Panc1 (cell line): ENCODE results near the gene PRTN3. TPM values are rescaled to one million over a fixed set of nuclear protein-coding genes. Genes with fewer than 3 reads are reported as not detected.

Source experiments
- ATAC-seq: fragments of 200-7000 bp; cut with Tn5 transposase; 2 replicates; pipeline ENCODE4 v1.9.1; 2020; ENCODE audit warnings: mild to moderate bottlenecking, moderate library complexity
- BruUV-seq: library from RNA; stranded (reverse); fragments of 400-500 nt; replicated peaks from 2 replicates; lab custom pipeline; 2021; lab: Mats Ljungman, UMichigan
- CTCF ChIA-PET: fragments of 300-600 bp; sonication (Branson Sonifier 250); formaldehyde crosslinking; loops from one replicate; lab custom pipeline; 2022; ENCODE audit warnings: antibody characterized with exemption; lab: Charles Lee
- POLR2A ChIA-PET: fragments of 300-600 bp; sonication (Branson Sonifier 250); formaldehyde crosslinking; loops from one replicate; lab custom pipeline; 2022; ENCODE audit warnings: antibody characterized with exemption; lab: Charles Lee
- DNase-seq: peaks from one replicate; pipeline ENCODE4 v3.0.0-alpha.2; 2010; ENCODE audit warnings: low read depth, low spot score
- H3K27ac ChIP-seq: 2 replicates; pipeline ENCODE4 v1.5.1; 2011; ENCODE audit warnings: mild to moderate bottlenecking, low read length, inconsistent platforms
- H3K27me3 ChIP-seq: fragments of 200-500 bp; sonication (Bioruptor generic); 2 replicates; pipeline ENCODE4 v1.6.0; 2014; ENCODE audit warnings: low read length, inconsistent platforms; ENCODE audit not compliant: control insufficient read depth, insufficient read depth
- H3K36me3 ChIP-seq: fragments of 200-500 bp; sonication (Bioruptor generic); 2 replicates; pipeline ENCODE4 v1.5.1; 2014; ENCODE audit warnings: inconsistent platforms, mild to moderate bottlenecking, low read length, moderate library complexity; ENCODE audit not compliant: control insufficient read depth, insufficient read depth
- H3K4me1 ChIP-seq: 2 replicates; pipeline ENCODE4 v1.5.1; 2011; ENCODE audit warnings: inconsistent platforms, mild to moderate bottlenecking, low read length, moderate library complexity; ENCODE audit not compliant: control insufficient read depth, insufficient read depth
- H3K4me3 ChIP-seq, 2 experiments: 2 replicates each; pipeline ENCODE4 v1.5.1; 2011 to 2012; ENCODE audit warnings: low read depth in 2 of 2, low read length in 2 of 2, mild to moderate bottlenecking in 2 of 2, inconsistent platforms in 1 of 2, moderate library complexity in 1 of 2
- H3K9me3 ChIP-seq: fragments of 200-500 bp; sonication (Bioruptor generic); 2 replicates; pipeline ENCODE4 v1.5.1; 2014; ENCODE audit warnings: low read depth, mild to moderate bottlenecking, inconsistent platforms, low read length, moderate library complexity; ENCODE audit not compliant: control insufficient read depth, insufficient read depth
- POLR2AphosphoS5 ChIP-seq: IDR thresholded peaks from 2 replicates; pipeline ENCODE4 v1.6.1; 2012; ENCODE audit warnings: mild to moderate bottlenecking, low read depth, low read length, moderate library complexity
- SIN3A ChIP-seq: IDR thresholded peaks from 2 replicates; pipeline ENCODE4 v1.6.1; 2012; ENCODE audit warnings: low read depth, mild to moderate bottlenecking, low read length, moderate library complexity, borderline replicate concordance; ENCODE audit not compliant: insufficient read depth
- TCF7L2 ChIP-seq: IDR thresholded peaks from 2 replicates; pipeline ENCODE4 v1.6.1; 2011; ENCODE audit warnings: mild to moderate bottlenecking, low read depth, low read length, inconsistent platforms
- in situ Hi-C: cut with HindIII; loops from 2 replicates; pipeline ENCODE4 v1.10.0; 2016; ENCODE audit warnings: low sequenced_read_pairs, low pct_unique_long_range_greater_than_20kb
- intact Hi-C: fragments of 100-400 bp; cut with micrococcal nuclease; formaldehyde crosslinking; loops from one replicate; pipeline ENCODE4 v1.10.0; 2022; ENCODE audit not compliant: unreplicated experiment
- total RNA-seq: library from RNA; stranded (reverse); gene quantifications from one replicate; pipeline ENCODE4 v1.2.1, GENCODE V29; 2021; ENCODE audit not compliant: unreplicated experiment
- TF ChIP-seq, protein P1 (sequence below): fragments of 450-650 bp; IDR thresholded peaks from 2 replicates; pipeline ENCODE4 v1.5.1; 2017; ENCODE audit warnings: mild to moderate bottlenecking
- TF ChIP-seq, protein P2 (sequence below), 2 experiments: IDR thresholded peaks; 2 replicates each; pipeline ENCODE4 v1.6.1; 2011 to 2012; ENCODE audit warnings: low read depth in 2 of 2, control low read depth in 1 of 2, low read length in 1 of 2, mild to moderate bottlenecking in 1 of 2, moderate library complexity in 1 of 2; ENCODE audit not compliant: insufficient read depth in 1 of 2

PRTN3 gene
- total RNA-seq, 1 experiment from 2014 or later = 1.5 TPM

DNA sequence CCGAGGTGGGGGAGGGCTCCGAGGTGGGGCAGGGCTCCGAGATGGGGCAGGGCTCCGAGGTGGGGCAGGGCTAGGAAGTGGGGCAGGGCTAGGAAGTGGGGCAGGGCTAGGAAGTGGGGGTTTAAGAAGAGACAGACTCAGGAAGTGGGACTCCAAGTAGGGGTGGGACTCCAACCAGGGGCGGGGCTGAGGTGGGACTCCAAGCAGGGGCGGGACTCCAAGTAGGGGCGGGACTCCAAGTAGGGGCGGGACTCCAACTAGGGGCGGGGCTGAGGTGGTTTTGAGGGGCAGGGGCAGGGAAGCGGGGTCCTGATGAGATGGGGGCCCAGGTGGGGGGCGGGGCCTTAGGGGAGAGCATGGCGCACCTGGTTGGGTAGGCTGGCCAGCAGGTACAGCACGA is 32.3 kb downstream of the PRTN3 start:
- CTCF ChIA-PET = no interaction called here
- no peak for DNase-seq

DNA sequence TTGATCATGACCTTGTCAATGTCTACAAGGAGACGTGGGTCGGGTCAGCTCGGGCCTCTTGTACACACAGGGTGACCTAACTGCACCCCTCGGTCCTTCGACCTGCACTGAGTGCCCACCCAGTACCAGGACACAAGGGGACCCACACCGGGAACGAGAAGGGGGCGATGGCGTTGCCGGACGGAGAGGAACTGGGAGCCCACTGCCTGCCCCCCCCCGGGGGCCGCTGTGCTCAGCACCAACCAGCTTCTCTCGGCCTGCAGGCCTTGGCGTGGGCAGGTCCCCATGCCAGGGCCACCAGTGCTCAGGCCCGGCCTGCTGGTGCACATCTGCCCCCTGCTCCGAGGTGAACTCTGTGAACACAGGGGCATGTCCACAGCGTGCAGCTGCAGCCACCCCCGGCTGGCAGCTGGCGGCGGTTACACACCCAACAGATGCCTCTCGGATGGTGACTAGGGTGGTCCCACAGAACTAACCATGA is 32.8 kb downstream of the PRTN3 start:
- DNase-seq (no peak), ATAC-seq (no peak)
- no peaks in the 10 kb centered on the region for H3K27me3 ChIP-seq
- POLR2A ChIA-PET = no interaction called here
- intact Hi-C loops (no loop called here), in situ Hi-C loops (no loop called here)
- H3K9me3 ChIP-seq = no peaks in the 10 kb centered on the region
- H3K36me3 ChIP-seq = no peaks in the 10 kb centered on the region
- H3K4me1 ChIP-seq = peaks cover 5% of the 10 kb centered on the region; the same call in 1 of the 2 replicates
- TF ChIP-seq, protein P1, sequence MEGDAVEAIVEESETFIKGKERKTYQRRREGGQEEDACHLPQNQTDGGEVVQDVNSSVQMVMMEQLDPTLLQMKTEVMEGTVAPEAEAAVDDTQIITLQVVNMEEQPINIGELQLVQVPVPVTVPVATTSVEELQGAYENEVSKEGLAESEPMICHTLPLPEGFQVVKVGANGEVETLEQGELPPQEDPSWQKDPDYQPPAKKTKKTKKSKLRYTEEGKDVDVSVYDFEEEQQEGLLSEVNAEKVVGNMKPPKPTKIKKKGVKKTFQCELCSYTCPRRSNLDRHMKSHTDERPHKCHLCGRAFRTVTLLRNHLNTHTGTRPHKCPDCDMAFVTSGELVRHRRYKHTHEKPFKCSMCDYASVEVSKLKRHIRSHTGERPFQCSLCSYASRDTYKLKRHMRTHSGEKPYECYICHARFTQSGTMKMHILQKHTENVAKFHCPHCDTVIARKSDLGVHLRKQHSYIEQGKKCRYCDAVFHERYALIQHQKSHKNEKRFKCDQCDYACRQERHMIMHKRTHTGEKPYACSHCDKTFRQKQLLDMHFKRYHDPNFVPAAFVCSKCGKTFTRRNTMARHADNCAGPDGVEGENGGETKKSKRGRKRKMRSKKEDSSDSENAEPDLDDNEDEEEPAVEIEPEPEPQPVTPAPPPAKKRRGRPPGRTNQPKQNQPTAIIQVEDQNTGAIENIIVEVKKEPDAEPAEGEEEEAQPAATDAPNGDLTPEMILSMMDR = no peak
- TF ChIP-seq, protein P2, sequence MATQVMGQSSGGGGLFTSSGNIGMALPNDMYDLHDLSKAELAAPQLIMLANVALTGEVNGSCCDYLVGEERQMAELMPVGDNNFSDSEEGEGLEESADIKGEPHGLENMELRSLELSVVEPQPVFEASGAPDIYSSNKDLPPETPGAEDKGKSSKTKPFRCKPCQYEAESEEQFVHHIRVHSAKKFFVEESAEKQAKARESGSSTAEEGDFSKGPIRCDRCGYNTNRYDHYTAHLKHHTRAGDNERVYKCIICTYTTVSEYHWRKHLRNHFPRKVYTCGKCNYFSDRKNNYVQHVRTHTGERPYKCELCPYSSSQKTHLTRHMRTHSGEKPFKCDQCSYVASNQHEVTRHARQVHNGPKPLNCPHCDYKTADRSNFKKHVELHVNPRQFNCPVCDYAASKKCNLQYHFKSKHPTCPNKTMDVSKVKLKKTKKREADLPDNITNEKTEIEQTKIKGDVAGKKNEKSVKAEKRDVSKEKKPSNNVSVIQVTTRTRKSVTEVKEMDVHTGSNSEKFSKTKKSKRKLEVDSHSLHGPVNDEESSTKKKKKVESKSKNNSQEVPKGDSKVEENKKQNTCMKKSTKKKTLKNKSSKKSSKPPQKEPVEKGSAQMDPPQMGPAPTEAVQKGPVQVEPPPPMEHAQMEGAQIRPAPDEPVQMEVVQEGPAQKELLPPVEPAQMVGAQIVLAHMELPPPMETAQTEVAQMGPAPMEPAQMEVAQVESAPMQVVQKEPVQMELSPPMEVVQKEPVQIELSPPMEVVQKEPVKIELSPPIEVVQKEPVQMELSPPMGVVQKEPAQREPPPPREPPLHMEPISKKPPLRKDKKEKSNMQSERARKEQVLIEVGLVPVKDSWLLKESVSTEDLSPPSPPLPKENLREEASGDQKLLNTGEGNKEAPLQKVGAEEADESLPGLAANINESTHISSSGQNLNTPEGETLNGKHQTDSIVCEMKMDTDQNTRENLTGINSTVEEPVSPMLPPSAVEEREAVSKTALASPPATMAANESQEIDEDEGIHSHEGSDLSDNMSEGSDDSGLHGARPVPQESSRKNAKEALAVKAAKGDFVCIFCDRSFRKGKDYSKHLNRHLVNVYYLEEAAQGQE (IDR thresholded peaks at IDR 0.05; ENCODE audit: insufficient read depth in 1 of 2, low read depth in 2 of 2, low read length in 1 of 2) = no peak
- TF ChIP-seq POLR2AphosphoS5 (no peak), SIN3A (no peak), TCF7L2 (no peak)
- CTCF ChIA-PET = no interaction called here
- no TSS peak for BruUV-seq
- no peak overlapping the region for H3K4me3 ChIP-seq
- H3K27ac ChIP-seq = no peak overlapping the region

More for the DNA sequence above, 32.3 kb downstream of the PRTN3 start:
- ATAC-seq = no peak
- BruUV-seq = no TSS peak
- Histone ChIP-seq H3K36me3 (no peaks in the 10 kb centered on the region), H3K4me1 (peaks cover 5% of the 10 kb centered on the region; the same call in 1 of the 2 replicates), H3K27me3 (no peaks in the 10 kb centered on the region), H3K9me3 (no peaks in the 10 kb centered on the region), H3K27ac (no peak overlapping the region), H3K4me3 (no peak overlapping the region)
- TF ChIP-seq TCF7L2 (no peak), POLR2AphosphoS5 (no peak), SIN3A (no peak)
- TF ChIP-seq, protein P1 = no peak
- TF ChIP-seq, protein P2 (IDR thresholded peaks at IDR 0.05; ENCODE audit: insufficient read depth in 1 of 2, low read depth in 2 of 2, low read length in 1 of 2) = no peak
- POLR2A ChIA-PET = no interaction called here
- in situ Hi-C loops (no loop called here), intact Hi-C loops (no loop called here)
